ENCODE measurements around the gene ADCK1. TPM values are rescaled to one million over a fixed set of nuclear protein-coding genes. Genes with fewer than 3 reads are reported as not detected.
"Not testable (repeated sequence)": the region's sequence is repeated elsewhere in the genome, so short reads cannot be mapped to it uniquely, and the experiment has no call there.

Gene ADCK1
- total RNA-seq, 4 donors from 2014 or later: 6.0 to 16.0 (median 9.0) TPM

- no peak for DNase-seq (ENCODE audit: low spot score in 2 of 2)
- peaks cover 14% of the 10 kb centered on the region for H3K4me1 ChIP-seq
- H3K36me3 ChIP-seq: peaks cover 14% of the 10 kb centered on the region
- no peaks in the 10 kb centered on the region for H3K27me3 ChIP-seq
- H3K27ac ChIP-seq: no peak overlapping the region
- 76% methylated on average over 7 of the region's 7 CpGs for WGBS
- no peak overlapping the region for H3K4me3 ChIP-seq
- H3K9me3 ChIP-seq: no peaks in the 10 kb centered on the region
- TF ChIP-seq POLR2A (IDR thresholded peaks at IDR 0.05) (no peak), EP300 (IDR thresholded peaks at IDR 0.05) (no peak), POLR2AphosphoS5 (IDR thresholded peaks at IDR 0.05) (no peak)
- TF ChIP-seq, protein P1, sequence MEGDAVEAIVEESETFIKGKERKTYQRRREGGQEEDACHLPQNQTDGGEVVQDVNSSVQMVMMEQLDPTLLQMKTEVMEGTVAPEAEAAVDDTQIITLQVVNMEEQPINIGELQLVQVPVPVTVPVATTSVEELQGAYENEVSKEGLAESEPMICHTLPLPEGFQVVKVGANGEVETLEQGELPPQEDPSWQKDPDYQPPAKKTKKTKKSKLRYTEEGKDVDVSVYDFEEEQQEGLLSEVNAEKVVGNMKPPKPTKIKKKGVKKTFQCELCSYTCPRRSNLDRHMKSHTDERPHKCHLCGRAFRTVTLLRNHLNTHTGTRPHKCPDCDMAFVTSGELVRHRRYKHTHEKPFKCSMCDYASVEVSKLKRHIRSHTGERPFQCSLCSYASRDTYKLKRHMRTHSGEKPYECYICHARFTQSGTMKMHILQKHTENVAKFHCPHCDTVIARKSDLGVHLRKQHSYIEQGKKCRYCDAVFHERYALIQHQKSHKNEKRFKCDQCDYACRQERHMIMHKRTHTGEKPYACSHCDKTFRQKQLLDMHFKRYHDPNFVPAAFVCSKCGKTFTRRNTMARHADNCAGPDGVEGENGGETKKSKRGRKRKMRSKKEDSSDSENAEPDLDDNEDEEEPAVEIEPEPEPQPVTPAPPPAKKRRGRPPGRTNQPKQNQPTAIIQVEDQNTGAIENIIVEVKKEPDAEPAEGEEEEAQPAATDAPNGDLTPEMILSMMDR (IDR thresholded peaks at IDR 0.05): no peak
These were observed 83.4 kb downstream of the ADCK1 start for GRCh38 chr14:77883131-77883846.

DNA sequence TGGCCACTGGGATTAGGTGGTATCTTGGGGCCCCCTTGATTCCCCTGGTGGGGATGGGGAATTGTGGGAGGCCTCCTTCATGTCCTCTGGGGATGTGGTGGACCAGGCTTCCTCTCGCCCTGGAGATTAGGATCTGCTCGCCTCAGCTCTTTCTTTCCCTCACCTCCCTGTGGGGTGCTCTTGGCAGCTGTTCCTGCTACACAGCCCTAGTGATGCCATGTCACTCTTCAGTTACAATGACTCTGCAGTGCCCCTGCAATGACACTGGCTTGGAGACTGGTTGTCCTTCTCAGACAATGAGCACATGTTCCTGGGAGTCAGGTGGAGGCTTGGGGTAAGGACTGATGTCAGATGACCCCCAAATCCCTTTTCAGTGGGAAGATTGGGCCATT is 83.9 kb downstream of the ADCK1 start:
- no peaks in the 10 kb centered on the region for H3K9me3 ChIP-seq
- H3K4me1 ChIP-seq: peaks cover 14% of the 10 kb centered on the region
- peaks cover 18% of the 10 kb centered on the region for H3K36me3 ChIP-seq
- DNase-seq (ENCODE audit: low spot score in 2 of 2): no peak
- no peak overlapping the region for H3K27ac ChIP-seq
- WGBS: 60% methylated on average over 1 of the region's 2 CpGs
- TF ChIP-seq, protein P1 (IDR thresholded peaks at IDR 0.05): no peak
- TF ChIP-seq EP300 (IDR thresholded peaks at IDR 0.05): no peak
- TF ChIP-seq POLR2A (IDR thresholded peaks at IDR 0.05): no peak
- H3K4me3 ChIP-seq: no peak overlapping the region
- no peaks in the 10 kb centered on the region for H3K27me3 ChIP-seq

- Histone ChIP-seq H3K4me3 (no peak overlapping the region), H3K27me3 (no peaks in the 10 kb centered on the region), H3K4me1 (peaks cover 14% of the 10 kb centered on the region), H3K36me3 (peaks cover 19% of the 10 kb centered on the region), H3K27ac (no peak overlapping the region), H3K9me3 (no peaks in the 10 kb centered on the region)
- WGBS: 92% methylated on average over 3 of the region's 3 CpGs
- no peak for DNase-seq (ENCODE audit: low spot score in 2 of 2)
- TF ChIP-seq POLR2A (IDR thresholded peaks at IDR 0.05): no peak
- TF ChIP-seq, protein P1 (IDR thresholded peaks at IDR 0.05): no peak
- TF ChIP-seq POLR2AphosphoS5 (IDR thresholded peaks at IDR 0.05): no peak
- no peak for TF ChIP-seq EP300 (IDR thresholded peaks at IDR 0.05)
These were observed 85.5 kb downstream of the ADCK1 start for GRCh38 chr14:77885367-77885766.

GRCh38 chr14:77886010-77886409 is 86.1 kb downstream of the ADCK1 start:
- Histone ChIP-seq H3K4me3 (no peak overlapping the region), H3K36me3 (peaks cover 22% of the 10 kb centered on the region), H3K27me3 (no peaks in the 10 kb centered on the region), H3K27ac (no peak overlapping the region), H3K4me1 (peaks cover 14% of the 10 kb centered on the region), H3K9me3 (no peaks in the 10 kb centered on the region)
- TF ChIP-seq EP300 (IDR thresholded peaks at IDR 0.05) (no peak), POLR2AphosphoS5 (IDR thresholded peaks at IDR 0.05) (no peak), POLR2A (IDR thresholded peaks at IDR 0.05) (no peak)
- TF ChIP-seq, protein P1 (IDR thresholded peaks at IDR 0.05): no peak
- no peak for DNase-seq (ENCODE audit: low spot score in 2 of 2)
- 87% methylated on average over 3 of the region's 3 CpGs for WGBS

- H3K9me3 ChIP-seq; H3K27ac ChIP-seq; H3K4me1 ChIP-seq; H3K4me3 ChIP-seq; H3K27me3 ChIP-seq; DNase-seq (ENCODE audit: low spot score in 2 of 2): not testable (repeated sequence)
- H3K36me3 ChIP-seq: peaks cover 22% of the 10 kb centered on the region
- WGBS: 98% methylated on average over 3 of the region's 3 CpGs
These were observed 89.0 kb downstream of the ADCK1 start for GRCh38 chr14:77888903-77889302.

Data from suprapubic skin (tissue), 4 donors.